Dermis microvascular lymphatic vessel endothelial cell (primary cell): ENCODE measurements around the gene CCNT2. TPM values are rescaled to one million over a fixed set of nuclear protein-coding genes. Genes with fewer than 3 reads are reported as not detected.
"Not testable (repeated sequence)": the region's sequence is repeated elsewhere in the genome, so short reads cannot be mapped to it uniquely, and the experiment has no call there.

ENCODE experiments used
- DNase-seq, 2 donors: peaks; one replicate each; pipeline versions ENCODE4 v3.0.0 to v3.0.0-alpha.2; 2010; ENCODE audit warnings: low read depth in 2 of 2
- total RNA-seq: library from RNA; depleted of rRNA; stranded (reverse); fragments of >200 nt; gene quantifications from 2 replicates; pipeline ENCODE4 v1.2.1, GENCODE V29; 2014

CCNT2 gene
- total RNA-seq: 21.6 and 26.4 TPM in 2 replicates

GRCh38 chr2:134918526-134919340 lies at the start of gene CCNT2:
Gene CCNT2, plus strand, starts transcription at chr2:134918822. Its CDS starts 33 bp downstream, at chr2:134918855.
- DNase-seq: peak; percentile 98

DNA sequence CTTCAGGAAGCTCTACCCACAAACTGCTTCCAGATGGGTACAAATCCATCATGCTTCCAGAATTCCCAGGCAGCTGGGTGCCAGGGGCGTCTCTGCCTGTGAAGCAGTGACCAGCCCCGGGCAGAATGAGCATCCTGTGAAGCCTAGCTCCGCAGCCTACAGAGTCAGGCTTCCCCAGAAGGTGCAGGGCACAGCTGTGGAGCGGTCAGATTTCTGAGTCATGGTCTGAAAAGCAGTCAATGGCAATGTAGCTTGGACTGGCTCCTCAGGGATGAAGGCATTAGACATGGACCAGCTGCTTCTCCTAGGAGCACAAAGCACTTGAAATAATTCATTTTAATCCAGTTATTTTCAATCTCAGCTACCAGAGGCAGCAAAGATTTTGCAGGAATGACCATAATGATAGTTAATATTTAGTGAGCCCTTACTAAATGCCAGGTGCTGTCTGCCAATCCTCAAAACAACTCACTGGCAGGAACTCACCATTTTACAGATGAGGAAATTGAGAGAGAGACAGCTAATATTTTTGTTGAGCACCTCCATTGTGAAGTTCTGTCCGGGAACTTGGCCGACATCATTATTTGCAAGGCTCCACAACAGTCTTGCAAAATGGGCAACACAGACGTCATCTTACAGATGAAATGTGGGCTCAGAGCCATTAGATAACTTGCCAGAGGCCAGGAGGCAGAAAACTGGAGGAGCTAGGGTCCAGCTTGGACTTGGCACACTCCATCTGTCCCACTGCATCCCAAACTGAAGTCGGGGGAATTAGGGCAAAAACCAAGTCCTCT lies 48.5 kb upstream of the CCNT2 start:
- no peak for DNase-seq

GRCh38 chr2:134873152-134873551 lies 45.5 kb upstream of the CCNT2 start:
- DNase-seq: no peak

GRCh38 chr2:134875309-134875708 lies 43.3 kb upstream of the CCNT2 start:
- no peak for DNase-seq

GRCh38 chr2:134882773-134883172 lies 35.8 kb upstream of the CCNT2 start:
- no peak for DNase-seq

- no peak for DNase-seq
Measured at GRCh38 chr2:134883552-134884293, 34.9 kb upstream of the CCNT2 start.

DNA sequence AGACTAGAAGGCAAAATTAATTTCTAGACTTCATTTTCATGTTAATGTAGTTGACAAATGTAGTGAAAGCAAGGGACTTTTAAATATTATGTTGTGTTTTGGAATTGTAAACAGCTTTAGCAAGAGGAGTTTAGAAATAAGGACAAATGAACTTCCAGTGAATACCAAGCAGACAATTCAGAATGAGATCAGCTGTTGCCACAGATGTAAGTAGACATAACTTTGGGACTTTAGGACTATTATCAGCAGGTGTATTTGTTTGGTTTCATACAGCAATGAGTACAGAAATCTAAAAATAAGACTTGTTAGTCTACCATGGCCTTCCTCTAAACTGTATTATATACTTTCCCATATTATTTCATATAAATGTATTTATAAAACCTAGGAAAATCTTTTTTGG lies 34.2 kb upstream of the CCNT2 start:
- no peak for DNase-seq

DNA sequence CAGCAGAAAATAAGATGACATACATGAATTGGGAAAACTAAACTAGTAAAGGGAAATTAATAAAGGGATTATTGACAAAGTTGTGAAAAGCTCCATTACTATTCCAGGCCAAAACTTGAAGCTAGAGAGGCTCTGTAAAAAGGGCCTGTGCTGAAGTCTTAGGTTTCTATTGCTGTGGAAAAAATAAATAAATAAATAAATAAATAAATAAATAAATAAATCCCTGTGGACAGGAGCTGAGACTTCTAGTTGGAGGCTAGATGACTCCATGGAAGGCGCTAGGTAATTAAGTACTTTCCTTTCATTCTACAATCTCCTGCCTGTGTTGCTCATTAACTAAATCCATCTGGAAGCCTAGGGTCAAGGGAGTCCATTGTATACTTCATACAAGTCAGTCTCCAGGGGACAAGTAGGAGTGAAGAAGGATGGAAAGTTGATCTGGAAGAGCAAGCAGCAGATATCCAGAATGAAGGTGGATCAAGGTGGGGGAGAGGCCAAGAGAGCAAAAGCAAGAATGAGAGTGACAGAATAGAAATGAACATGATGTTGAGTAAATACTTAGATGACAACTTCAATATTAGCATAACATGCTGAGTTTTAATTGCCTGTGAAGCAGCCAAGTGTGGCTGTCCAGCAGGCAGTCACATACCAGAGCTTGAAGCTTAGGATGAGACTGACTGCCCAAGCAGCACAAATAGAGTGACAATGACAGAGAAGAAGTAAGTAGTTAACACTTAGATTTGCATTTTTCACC lies 26.2 kb upstream of the CCNT2 start:
- no peak for DNase-seq

DNA sequence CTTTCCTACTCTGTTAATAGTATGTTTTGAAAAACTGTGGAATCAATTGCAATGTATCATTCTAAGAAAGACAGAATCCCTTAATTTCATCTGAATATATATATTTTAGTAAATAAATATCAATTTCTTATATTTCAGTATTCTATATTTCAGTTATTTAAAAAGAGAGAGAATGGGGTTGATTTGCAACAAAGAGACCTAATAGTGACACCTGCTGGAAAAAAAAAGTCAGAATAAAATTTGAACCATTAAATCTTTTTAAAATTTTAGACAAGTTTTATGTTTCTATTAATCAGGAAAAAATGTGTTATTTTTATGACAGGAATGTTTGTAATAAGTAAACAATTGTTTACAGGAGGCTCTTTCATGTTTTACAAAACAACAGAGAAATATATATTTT lies 20.7 kb upstream of the CCNT2 start:
- DNase-seq: peak in 1 of 2 donors; percentile 20

GRCh38 chr2:134899204-134899603 lies 19.4 kb upstream of the CCNT2 start:
- DNase-seq: no peak

DNA sequence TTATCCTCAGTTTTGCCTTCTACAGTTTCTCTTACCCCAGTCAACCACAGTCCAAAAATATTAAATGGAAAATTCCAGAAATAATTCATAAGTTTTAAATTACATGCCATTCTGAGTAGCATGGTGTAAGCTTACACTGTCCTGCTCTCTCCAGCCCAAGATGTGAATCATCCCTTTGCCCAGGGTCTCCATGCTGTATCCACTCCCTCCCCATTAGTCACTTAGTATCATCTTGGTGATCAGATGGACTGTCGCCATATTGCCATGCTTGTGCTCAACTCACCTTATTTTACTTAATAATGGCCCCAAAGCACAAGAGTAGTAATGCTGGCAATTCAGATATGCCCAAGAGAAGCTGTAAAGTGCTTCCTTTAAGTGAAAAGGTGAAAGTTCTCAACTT lies 18.5 kb upstream of the CCNT2 start:
- DNase-seq: no peak

DNA sequence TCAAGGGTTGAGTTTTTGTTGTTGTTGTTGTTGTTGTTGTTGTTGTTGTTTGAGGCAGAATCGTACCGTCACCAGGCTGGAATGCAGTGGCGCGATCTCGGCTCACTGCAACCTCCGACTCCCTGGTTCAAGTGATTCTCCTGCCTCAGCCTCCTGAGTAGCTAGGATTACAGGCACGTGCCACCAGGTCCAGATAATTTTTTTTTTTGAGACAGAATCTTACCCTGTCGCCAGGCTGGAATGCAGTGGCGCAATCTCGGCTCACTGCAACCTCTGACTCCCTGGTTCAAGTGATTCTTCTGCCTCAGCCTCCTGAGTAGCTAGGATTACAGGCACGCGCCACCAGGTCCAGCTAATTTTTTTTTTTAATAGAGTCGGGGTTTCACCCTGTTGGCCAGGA lies 14.9 kb upstream of the CCNT2 start:
- not testable (repeated sequence) for DNase-seq

- DNase-seq: no peak
Measured at GRCh38 chr2:134905168-134905567, 13.5 kb upstream of the CCNT2 start.

GRCh38 chr2:134906726-134907125 lies 11.9 kb upstream of the CCNT2 start:
- no peak for DNase-seq

DNA sequence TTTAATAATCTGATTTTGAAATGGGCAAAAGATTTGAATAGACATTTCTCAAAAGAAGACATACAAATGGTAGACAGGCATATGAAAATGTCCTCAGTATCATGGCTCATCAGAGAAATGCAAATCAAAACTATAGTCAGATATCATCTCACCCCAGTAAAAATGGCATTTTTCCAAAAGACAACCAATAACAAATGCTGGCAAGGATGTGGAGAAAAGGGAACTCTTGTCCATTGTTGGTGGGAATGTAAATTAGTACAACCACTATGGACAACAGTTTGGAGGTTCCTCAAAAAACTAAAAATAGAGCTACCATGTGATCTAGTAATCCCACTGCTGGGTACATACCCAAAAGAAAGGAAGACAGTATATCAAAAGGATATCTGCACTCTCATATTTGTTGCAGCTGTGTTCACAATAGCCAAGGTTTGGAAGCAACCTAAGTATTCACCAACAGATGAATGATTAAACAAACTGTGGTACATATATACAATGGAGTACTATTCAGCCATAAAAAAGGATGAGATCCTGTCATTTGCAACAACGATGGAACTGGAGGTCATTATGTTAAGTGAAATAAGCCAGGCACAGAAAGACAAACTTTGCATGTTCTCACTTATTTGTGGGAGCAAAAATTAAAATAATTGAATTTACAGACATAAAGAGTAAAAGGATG lies 11.0 kb upstream of the CCNT2 start:
- not testable (repeated sequence) for DNase-seq

DNA sequence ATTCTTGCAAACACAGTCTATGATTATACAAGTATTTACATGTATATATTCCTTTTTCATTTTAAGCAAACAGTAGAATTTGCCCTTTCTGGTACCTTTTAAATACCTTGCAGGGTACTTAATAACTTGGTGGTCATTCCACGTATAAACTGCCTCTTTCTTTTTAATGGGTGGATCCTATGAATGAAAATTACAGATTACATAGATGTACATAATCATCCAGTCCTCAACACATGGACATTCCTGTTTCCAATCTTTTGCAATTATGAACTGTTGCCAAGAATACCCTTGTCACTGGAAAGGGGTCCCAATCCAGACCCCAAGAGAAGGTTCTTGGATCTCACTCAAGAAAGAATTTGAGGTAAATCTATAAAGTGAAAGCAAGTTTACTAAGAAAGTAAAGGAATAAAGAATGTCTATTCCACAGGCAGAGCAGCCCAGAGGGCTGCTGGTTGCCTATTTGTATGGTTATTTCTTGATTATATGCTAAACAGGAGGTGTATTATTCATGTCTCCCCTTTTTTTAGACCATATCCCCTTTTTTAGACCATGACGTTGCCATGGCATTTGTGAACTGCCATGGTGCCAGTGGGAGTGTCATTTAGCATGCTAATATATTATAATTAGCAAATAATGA lies 7.7 kb upstream of the CCNT2 start:
- DNase-seq: no peak

DNA sequence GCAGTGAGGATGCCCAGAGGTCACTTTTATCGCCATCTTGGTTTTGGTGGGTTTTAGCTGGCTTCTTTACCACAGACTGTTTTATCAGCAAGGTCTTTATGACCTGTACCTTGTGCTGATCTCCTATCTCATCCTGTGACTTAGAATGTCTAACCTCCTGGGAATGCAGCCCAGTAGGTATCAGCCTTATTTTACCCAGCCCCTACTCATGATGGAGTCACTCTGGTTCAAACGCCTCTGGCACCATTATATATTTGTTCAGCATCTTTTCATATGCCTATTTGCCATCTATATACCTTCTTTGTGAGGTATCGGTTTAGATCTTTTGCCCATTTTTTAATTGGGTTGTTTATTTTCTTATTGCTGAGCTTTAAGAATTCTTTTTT lies 7.2 kb upstream of the CCNT2 start:
- no peak for DNase-seq

DNA sequence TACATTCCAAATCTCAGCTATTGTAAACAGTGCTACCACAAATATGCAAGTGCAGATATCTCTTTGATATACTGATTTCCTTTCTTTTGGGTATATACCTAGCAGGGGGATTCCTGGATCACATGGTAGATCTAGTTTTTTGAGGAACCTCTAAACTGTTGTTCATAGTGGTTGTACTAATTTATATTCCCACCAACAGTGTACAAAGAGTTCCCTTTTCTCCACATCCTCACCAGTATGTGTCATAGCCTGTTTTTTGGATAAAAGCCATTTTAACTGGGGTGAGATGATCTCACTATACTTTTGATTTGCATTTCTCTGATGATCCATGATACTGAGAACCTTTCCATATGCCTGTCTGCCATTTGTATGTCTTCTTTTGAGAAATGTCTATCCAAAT lies 6.3 kb upstream of the CCNT2 start:
- peak in 1 of 2 donors; percentile 1 for DNase-seq

DNA sequence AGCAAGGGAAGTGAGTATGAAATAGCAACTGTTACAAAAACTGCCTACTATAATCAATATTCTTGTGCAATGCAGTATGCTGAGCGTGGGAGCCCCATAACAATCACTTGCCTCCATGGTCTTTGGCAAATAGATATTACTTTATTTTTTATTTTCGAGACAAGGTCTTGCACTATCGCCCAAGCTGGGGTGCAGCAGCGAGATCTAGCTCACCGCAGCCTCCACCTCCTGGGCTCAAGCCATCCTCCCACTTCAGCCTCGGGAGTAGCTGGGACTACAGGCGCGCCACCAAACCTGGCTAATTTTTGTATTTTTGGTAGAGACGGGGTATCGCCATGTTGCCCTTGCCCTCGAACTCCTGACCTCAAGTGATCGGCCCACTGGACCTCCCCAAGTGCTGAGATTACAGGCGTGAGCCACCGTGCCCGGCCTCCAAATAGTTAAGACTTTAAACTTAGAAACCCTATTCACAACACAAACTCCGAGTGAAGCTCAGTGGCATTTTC lies 1.2 kb upstream of the CCNT2 start:
- no peak for DNase-seq

- no peak for DNase-seq
Measured at GRCh38 chr2:134917888-134918525, 615 bp upstream of the CCNT2 start.
